ENCODE results near the gene RFTN1. TPM values are rescaled to one million over a fixed set of nuclear protein-coding genes. Genes with fewer than 3 reads are reported as not detected.

RFTN1 gene
- total RNA-seq, 1 experiment from 2014 or later: 2.2 TPM

- Histone ChIP-seq H4K20me1 (ENCODE audit: control insufficient read depth, insufficient read depth, insufficient read length) (no peaks in the 10 kb centered on the region), H3K4ac (ENCODE audit: low read depth, low read length) (no peak overlapping the region), H3K14ac (ENCODE audit: insufficient read depth, low read length) (no peak overlapping the region), H3K18ac (ENCODE audit: insufficient read length, low read depth, low read length) (peak overlapping the region; percentile 2), H3K27ac (ENCODE audit: insufficient read length, low read depth, low read length) (no peak overlapping the region), H3K56ac (ENCODE audit: insufficient read length, low read depth, low read length) (no peak overlapping the region), H3K9me3 (ENCODE audit: control insufficient read depth, low read depth, low read length) (no peaks in the 10 kb centered on the region), H3T11ph (ENCODE audit: low read length) (no peak overlapping the region), H4K8ac (replicated peaks; ENCODE audit: insufficient read length, low read depth, low read length) (no peak overlapping the region), H2BK20ac (ENCODE audit: low read depth, low read length, poor library complexity, severe bottlenecking) (no peak overlapping the region), H2BK15ac (ENCODE audit: low read depth, low read length) (no peak overlapping the region), H4K5ac (ENCODE audit: insufficient read length, low read depth, low read length) (no peak overlapping the region), H3K4me1 (ENCODE audit: insufficient read depth, low read length) (peaks cover 11% of the 10 kb centered on the region; the same call in 1 of the 2 replicates), H2BK5ac (ENCODE audit: insufficient read length, low read length) (no peak overlapping the region), H3K9ac (ENCODE audit: extremely low read depth, insufficient read length, low read length) (no peak overlapping the region), H3K23me2 (ENCODE audit: insufficient read length, low read depth, low read length, poor library complexity, severe bottlenecking) (no peaks in the 10 kb centered on the region), H2AFZ (ENCODE audit: low read length) (no peak overlapping the region), H3K4me2 (ENCODE audit: insufficient read depth, insufficient read length, low read length) (no peak overlapping the region), H3K27me3 (ENCODE audit: insufficient read depth, low read length) (peaks cover 2% of the 10 kb centered on the region; the same call in 1 of the 2 replicates), H3K23ac (ENCODE audit: insufficient read length, low read depth, low read length) (no peak overlapping the region), H2AK5ac (ENCODE audit: insufficient read length, low read length) (no peak overlapping the region), H2BK120ac (ENCODE audit: low read depth, low read length, poor library complexity, severe bottlenecking) (no peak overlapping the region), H4K91ac (ENCODE audit: insufficient read length, low read depth, low read length) (no peak overlapping the region), H3K79me1 (ENCODE audit: insufficient read depth, low read depth, low read length, poor library complexity, severe bottlenecking) (no peaks in the 10 kb centered on the region), H3K79me2 (ENCODE audit: insufficient read depth, low read length) (no peaks in the 10 kb centered on the region), H2BK12ac (ENCODE audit: insufficient read length, low read depth, low read length) (no peak overlapping the region)
- Mint-ChIP-seq H3K36me3 (ENCODE audit: insufficient read depth in 1 of 3, low read depth in 3 of 3) (no peaks in the 10 kb centered on the region; a peak in 1 of 7 replicates), H3K4me3 (no peak overlapping the region), H3K27ac (peak overlapping the region in 1 of 3 experiments; percentile 36; a peak in 1 of 7 replicates), H3K4me1 (peaks cover 29 to 33% of the 10 kb centered on the region in 2 experiments), H3K27me3 (ENCODE audit: low read depth) (peaks cover 9% of the 10 kb centered on the region; the same call in 1 of the 2 replicates), H3K9me3 (no peaks in the 10 kb centered on the region)
- WGBS (ENCODE audit: extremely low coverage, insufficient read length, low lambda C conversion rate): no CpG with 5 or more reads among the region's 4 CpGs
- no peak for DNase-seq
- no peak for TF ChIP-seq CTCF (conservative IDR thresholded peaks at IDR 0.05)
These were observed 25.0 kb upstream of the RFTN1 start for GRCh38 chr3:16538507-16538906.
